HFF-Myc (cell line): ENCODE data around the gene FBLN7.

Source experiments
- DNase-seq: peaks from one replicate; pipeline ENCODE4 v3.0.0-alpha.2; 2011; ENCODE audit warnings: low read depth; ENCODE audit errors: extremely low read depth
- H3K4me3 ChIP-seq: replicated peaks from 2 replicates; pipeline ENCODE4 v1.5.1; 2011; ENCODE audit warnings: low read depth, mild to moderate bottlenecking, control low read depth, low read length
- TF ChIP-seq, protein P1 (sequence below): IDR thresholded peaks from 2 replicates; pipeline ENCODE4 v1.5.1; 2012; ENCODE audit warnings: mild to moderate bottlenecking, low read depth, low read length, control low read depth; ENCODE audit errors: missing control alignments

FBLN7 gene

DNA sequence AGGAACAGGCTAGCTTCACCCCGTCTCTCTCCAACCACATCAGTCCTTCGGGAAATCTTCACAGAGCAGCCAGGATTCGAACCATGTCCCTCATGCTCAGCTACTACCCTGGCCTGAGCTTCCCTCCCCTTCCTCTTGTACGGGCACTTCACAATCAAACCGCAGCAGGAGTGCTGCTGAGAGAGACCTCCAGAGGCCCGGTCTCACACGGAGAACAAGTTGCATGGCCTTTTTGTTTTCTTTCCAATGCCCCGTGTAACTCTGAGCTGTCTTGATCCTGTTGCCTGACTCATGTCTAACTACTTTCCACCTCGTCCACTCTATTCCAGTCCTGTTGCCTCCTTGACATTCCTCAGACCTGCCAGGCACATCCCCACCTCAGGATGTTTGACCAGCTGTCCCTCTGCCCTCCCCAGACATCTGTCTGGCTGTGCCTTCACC, 25.4 kb downstream of the FBLN7 start:
- no peak for DNase-seq
- TF ChIP-seq, protein P1, sequence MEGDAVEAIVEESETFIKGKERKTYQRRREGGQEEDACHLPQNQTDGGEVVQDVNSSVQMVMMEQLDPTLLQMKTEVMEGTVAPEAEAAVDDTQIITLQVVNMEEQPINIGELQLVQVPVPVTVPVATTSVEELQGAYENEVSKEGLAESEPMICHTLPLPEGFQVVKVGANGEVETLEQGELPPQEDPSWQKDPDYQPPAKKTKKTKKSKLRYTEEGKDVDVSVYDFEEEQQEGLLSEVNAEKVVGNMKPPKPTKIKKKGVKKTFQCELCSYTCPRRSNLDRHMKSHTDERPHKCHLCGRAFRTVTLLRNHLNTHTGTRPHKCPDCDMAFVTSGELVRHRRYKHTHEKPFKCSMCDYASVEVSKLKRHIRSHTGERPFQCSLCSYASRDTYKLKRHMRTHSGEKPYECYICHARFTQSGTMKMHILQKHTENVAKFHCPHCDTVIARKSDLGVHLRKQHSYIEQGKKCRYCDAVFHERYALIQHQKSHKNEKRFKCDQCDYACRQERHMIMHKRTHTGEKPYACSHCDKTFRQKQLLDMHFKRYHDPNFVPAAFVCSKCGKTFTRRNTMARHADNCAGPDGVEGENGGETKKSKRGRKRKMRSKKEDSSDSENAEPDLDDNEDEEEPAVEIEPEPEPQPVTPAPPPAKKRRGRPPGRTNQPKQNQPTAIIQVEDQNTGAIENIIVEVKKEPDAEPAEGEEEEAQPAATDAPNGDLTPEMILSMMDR, result no peak

DNA sequence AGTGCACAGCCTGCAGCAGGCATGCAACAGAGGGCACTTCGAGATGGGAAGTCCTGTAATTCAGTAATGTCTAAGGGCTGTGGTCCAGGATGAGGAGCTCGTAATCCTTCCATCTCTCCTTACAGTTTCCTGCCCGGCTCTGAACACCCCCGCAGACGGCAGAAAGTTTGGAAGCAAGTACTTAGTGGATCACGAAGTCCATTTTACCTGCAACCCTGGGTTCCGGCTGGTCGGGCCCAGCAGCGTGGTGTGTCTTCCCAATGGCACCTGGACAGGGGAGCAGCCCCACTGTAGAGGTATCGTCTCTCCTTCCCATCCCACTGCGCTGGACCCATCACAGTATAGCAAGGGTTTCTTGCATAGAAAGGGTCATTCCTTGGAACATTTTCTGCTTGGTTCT, 26.7 kb downstream of the FBLN7 start:
- DNase-seq, result no peak
- TF ChIP-seq, protein P1, result no peak
- no peak overlapping the region for H3K4me3 ChIP-seq

More for the DNA sequence above, 25.4 kb downstream of the FBLN7 start:
- H3K4me3 ChIP-seq, result no peak overlapping the region

DNA sequence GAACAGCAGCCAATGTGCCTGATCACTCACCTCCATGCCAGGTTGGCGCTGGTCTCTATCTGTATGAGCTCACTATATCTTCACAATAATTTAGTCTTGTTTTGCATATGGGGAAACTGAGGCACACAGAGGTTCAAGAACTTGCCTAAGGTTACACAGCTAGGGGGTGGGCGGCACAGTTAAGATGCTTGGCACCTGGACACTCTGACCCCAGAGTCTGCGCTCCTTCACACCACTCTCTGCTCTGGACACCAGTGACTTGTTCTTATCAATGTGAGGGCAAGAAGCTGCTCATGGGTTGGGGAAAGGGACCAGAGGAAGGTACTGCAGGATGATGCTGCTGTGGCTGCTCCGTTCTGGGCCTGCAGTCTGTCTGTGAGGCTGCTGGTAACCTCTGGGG, 27.1 kb downstream of the FBLN7 start:
- no peak overlapping the region for H3K4me3 ChIP-seq
- TF ChIP-seq, protein P1, result no peak
- DNase-seq, result no peak

DNA sequence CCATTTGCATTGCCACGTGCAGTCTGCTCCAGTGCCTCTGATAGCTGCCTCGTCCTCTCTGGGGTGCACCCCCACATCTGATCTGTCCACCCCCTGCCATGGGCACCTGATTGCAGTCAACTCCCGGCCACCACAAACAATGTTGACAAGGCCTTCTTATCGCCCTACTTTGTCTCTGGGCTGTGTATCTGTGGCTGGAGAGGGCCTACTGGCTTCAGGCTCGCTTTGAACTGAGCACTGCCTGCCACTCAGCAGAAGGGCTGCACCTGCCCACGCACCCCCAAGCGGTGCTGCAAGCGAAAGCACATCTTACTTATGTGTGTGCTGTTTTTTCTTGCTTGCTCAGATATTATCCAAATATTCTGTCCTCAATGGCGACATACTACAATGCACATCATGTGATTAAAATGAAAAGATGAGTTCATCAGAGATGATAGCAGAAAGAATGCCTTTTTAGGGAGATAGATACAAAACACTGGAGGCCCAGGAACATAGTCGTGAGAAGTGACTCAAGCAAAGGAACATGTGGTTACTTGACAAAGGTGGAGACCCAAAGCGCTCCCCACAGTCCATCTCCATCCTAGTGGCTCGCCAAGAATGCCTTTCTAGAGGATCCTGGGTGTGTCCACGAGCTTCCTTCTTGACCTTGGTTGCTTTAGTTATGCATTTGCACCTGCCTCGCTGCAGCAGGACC, 28.8 kb downstream of the FBLN7 start:
- no peak for DNase-seq
- H3K4me3 ChIP-seq, result no peak overlapping the region
- TF ChIP-seq, protein P1, result no peak

DNA sequence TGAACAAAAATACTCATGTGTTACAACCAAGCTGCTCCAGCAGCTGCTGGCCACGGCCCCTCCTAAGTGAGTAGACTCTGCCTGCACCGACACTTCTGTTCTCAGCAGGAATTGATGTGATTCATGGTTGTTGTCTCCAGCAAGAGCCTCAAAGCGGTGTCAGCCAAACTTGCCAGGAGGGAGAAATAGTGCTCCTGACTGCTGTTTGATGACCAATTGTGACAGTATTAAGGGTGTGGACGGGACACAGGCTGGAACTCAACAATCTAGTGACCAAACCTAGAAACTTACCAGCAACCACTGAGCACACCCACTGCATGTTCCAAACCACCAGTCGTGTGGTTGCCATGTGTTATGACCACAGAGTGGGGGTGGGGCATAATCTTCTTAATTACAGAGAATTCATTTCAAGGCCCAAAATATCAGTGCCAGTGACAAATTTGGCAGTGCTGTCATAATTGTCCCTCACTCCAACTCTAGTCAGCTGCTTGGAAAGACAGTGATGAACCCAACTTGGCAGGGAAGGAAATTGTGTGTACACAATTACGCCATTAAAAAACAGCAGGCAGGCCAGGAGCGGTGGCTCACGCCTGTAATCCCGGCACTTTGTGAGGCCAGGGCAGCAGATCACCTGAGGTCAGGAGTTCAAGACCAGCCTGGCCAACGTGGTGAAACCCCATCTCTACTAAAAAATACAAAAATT, 30.4 kb downstream of the FBLN7 start:
- H3K4me3 ChIP-seq, result no peak overlapping the region
- TF ChIP-seq, protein P1, result no peak
- no peak for DNase-seq

DNA sequence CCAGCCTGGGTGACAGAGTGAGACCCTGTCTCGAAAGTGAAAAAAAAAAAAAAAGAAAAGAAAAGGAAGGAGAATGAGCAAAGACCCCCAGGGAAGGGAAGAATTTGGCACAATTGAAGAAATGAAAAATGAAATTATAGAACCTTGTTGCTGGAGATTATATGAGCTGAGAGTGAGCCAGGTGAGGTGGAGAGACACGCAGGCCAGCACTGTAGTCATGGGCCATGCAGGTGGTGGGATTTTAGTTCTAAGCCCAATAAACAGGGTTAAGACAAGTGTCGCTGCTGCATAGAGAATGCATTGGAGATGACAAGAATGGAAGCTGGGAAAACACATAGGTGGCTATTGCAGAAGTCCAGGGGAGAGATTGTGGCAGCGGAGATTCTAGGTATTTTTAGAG, 32.3 kb downstream of the FBLN7 start:
- H3K4me3 ChIP-seq, result no peak overlapping the region
- DNase-seq, result no peak
- TF ChIP-seq, protein P1, result no peak
